OCI-LY3 (cell line): ENCODE results near the gene MTUS2.

Experiments
- H2AFZ ChIP-seq: fragments of 200-600, 300-600 bp; shearing (Covaris generic); 2 replicates; pipeline ENCODE4 v1.6.0; 2014; ENCODE audit warnings: antibody characterized with exemption, low read depth, low read length
- H3K27ac ChIP-seq: fragments of 200-600, 300-600 bp; sonication (generic); 2 replicates; pipeline ENCODE4 v1.5.1; 2014; ENCODE audit warnings: mild to moderate bottlenecking, low read length, moderate library complexity, mixed read lengths
- H3K27me3 ChIP-seq: fragments of 200-600, 300-600 bp; sonication (generic); 2 replicates; pipeline ENCODE4 v1.6.1; 2014; ENCODE audit warnings: low read depth, low read length, mixed read lengths
- H3K36me3 ChIP-seq: fragments of 200-600, 300-600 bp; sonication (generic); replicated peaks from 2 replicates; pipeline ENCODE3; 2014; ENCODE audit warnings: low read depth, low read length, mixed read lengths
- H3K4me1 ChIP-seq: fragments of 300-600, 200-600 bp; sonication (generic); 2 replicates; pipeline ENCODE4 v1.6.1; 2014; ENCODE audit warnings: low read length, mixed read lengths
- H3K4me2 ChIP-seq: fragments of 200-600, 300-600 bp; sonication (generic); 2 replicates; pipeline ENCODE4 v1.6.1; 2014; ENCODE audit warnings: low read length, mixed read lengths
- H3K4me3 ChIP-seq: fragments of 300-600, 200-600 bp; sonication (generic); 2 replicates; pipeline ENCODE4 v1.5.1; 2014; ENCODE audit warnings: antibody characterized with exemption, mild to moderate bottlenecking, low read length, moderate library complexity
- H3K79me2 ChIP-seq: fragments of 300-600, 200-600 bp; shearing (Covaris generic); 2 replicates; pipeline ENCODE4 v1.6.1; 2014; ENCODE audit warnings: mild to moderate bottlenecking, low read length, mixed read lengths
- H3K9ac ChIP-seq: fragments of 300-600, 200-600 bp; shearing (Covaris generic); 2 replicates; pipeline ENCODE4 v1.6.0; 2014; ENCODE audit warnings: mild to moderate bottlenecking, low read length, moderate library complexity
- H3K9me3 ChIP-seq: fragments of 200-600, 300-600 bp; shearing (Covaris generic); 2 replicates; pipeline ENCODE4 v1.6.1; 2014; ENCODE audit warnings: low read length, mixed read lengths; ENCODE audit not compliant: insufficient read depth
- H4K20me1 ChIP-seq: fragments of 200-600, 300-600 bp; sonication (generic); 2 replicates; pipeline ENCODE4 v1.6.1; 2016; ENCODE audit warnings: low read length, mixed read lengths; ENCODE audit not compliant: insufficient read depth
- CTCF ChIP-seq: fragments of 200-600, 300-600 bp; sonication (generic); IDR thresholded peaks from 2 replicates; pipeline ENCODE4 v1.5.1; 2014; ENCODE audit warnings: antibody characterized with exemption, low read length, low read depth
- EZH2phosphoT487 ChIP-seq: fragments of 200-600 bp; shearing (Covaris generic); IDR thresholded peaks from 2 replicates; pipeline ENCODE4 v1.6.1; 2018; ENCODE audit warnings: antibody characterized with exemption, mixed run types, low read depth

MTUS2 gene

DNA sequence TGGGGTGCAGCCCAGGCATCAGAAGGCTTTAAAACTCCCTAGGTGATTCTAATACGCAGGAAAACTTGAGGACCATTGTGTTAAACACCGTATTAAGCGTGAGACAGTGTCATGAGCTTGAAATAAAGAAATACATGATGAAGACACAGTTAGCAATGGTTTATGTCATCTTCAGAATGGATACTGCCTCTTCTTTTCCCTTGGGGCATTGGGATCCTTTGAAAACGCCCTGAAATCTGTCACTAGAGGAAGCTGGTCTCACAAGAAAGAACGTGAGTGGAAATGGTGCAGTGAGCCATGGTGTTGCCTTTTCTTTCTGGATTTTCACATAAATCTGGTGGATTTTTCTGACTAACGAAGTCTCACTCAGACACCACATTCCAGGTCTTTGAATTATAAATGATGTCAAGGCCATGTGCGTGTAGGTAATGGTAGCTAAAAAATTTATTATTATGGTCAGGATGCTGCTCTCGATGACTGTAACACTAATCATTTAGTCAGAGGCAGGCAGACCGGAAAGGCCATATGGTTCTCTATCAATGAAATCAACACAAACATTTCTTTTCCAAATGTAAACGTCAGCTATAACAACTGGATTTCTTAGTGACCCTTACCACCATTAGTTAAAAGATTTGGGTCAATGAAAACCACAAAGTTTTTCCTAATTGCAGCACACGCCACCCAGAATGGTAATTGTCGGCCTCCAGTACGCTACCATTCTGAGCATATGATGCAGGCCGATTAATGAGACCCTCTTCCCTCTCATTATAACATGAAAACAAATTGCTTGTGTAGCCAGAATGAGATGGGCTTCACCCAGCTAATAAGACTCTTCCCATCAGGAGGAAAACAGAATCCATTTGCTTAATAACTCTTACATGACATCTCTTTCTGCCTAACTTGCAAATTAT, 669.8 kb downstream of the MTUS2 start:
- no peak overlapping the region for H2AFZ ChIP-seq
- H3K4me3 ChIP-seq: no peak overlapping the region
- no peaks in the 10 kb centered on the region for H3K9me3 ChIP-seq
- no peak overlapping the region for H3K27ac ChIP-seq
- H3K9ac ChIP-seq: no peak overlapping the region
- H4K20me1 ChIP-seq: no peaks in the 10 kb centered on the region
- no peak for TF ChIP-seq CTCF
- TF ChIP-seq EZH2phosphoT487: no peak
- no peak overlapping the region for H3K4me2 ChIP-seq
- H3K79me2 ChIP-seq: no peaks in the 10 kb centered on the region
- H3K36me3 ChIP-seq: no peaks in the 10 kb centered on the region
- 0 out of 2 replicates have a peak, but pooled peaks cover 9% of the 10 kb centered on the region for H3K27me3 ChIP-seq
- H3K4me1 ChIP-seq: peaks cover 51% of the 10 kb centered on the region

- Histone ChIP-seq H3K27me3 (0 out of 2 replicates have a peak, but pooled peaks cover 9% of the 10 kb centered on the region), H3K9ac (no peak overlapping the region), H3K27ac (no peak overlapping the region)
These were observed 670.4 kb downstream of the MTUS2 start for GRCh38 chr13:29490561-29490885.

GRCh38 chr13:29491248-29491647, 671.1 kb downstream of the MTUS2 start:
- H3K27ac ChIP-seq: no peak overlapping the region
- no peaks in the 10 kb centered on the region for H3K79me2 ChIP-seq
- 0 out of 2 replicates have a peak, but pooled peaks cover 9% of the 10 kb centered on the region for H3K27me3 ChIP-seq

More at GRCh38 chr13:29490561-29490885, 670.4 kb downstream of the MTUS2 start:
- Histone ChIP-seq H3K4me2 (no peak overlapping the region), H3K4me1 (peaks cover 51% of the 10 kb centered on the region), H3K79me2 (no peaks in the 10 kb centered on the region), H4K20me1 (no peaks in the 10 kb centered on the region), H3K9me3 (no peaks in the 10 kb centered on the region), H3K4me3 (no peak overlapping the region), H2AFZ (no peak overlapping the region), H3K36me3 (no peaks in the 10 kb centered on the region)
- no peak for TF ChIP-seq CTCF
- TF ChIP-seq EZH2phosphoT487: no peak

More at GRCh38 chr13:29491248-29491647, 671.1 kb downstream of the MTUS2 start:
- no peaks in the 10 kb centered on the region for H4K20me1 ChIP-seq
- H2AFZ ChIP-seq: no peak overlapping the region
- H3K4me2 ChIP-seq: no peak overlapping the region
- no peaks in the 10 kb centered on the region for H3K36me3 ChIP-seq
- no peak overlapping the region for H3K4me3 ChIP-seq
- TF ChIP-seq CTCF (no peak), EZH2phosphoT487 (no peak)
- no peaks in the 10 kb centered on the region for H3K9me3 ChIP-seq
- no peak overlapping the region for H3K9ac ChIP-seq
- peaks cover 51% of the 10 kb centered on the region for H3K4me1 ChIP-seq
